ENCODE measurements around the gene SPOCK3.
A peak's percentile ranks its signal among the peaks of the same experiment; 100 is the strongest.
"Not testable (repeated sequence)": the region's sequence is repeated elsewhere in the genome, so short reads cannot be mapped to it uniquely, and the experiment has no call there.

Gene SPOCK3

GRCh38 chr4:167031534-167032156 is 202.6 kb downstream of the SPOCK3 start:
- no peak for DNase-seq

GRCh38 chr4:167028976-167029375 is 205.3 kb downstream of the SPOCK3 start:
- DNase-seq = no peak

- DNase-seq = peak; percentile 15
Measured at GRCh38 chr4:167025670-167026069, 208.6 kb downstream of the SPOCK3 start.

GRCh38 chr4:167023364-167023925 is 210.8 kb downstream of the SPOCK3 start:
- no peak for DNase-seq

- peak; percentile 16 for DNase-seq
Measured at GRCh38 chr4:167021545-167022155, 212.6 kb downstream of the SPOCK3 start.

GRCh38 chr4:167020410-167020809 is 213.9 kb downstream of the SPOCK3 start:
- peak; percentile 14 for DNase-seq

GRCh38 chr4:167014944-167015343 is 219.3 kb downstream of the SPOCK3 start:
- no peak for DNase-seq

- no peak for DNase-seq
Measured at GRCh38 chr4:167003326-167003725, 231.0 kb downstream of the SPOCK3 start.

- no peak for DNase-seq
Measured at GRCh38 chr4:167000141-167000852, 234.0 kb downstream of the SPOCK3 start.

GRCh38 chr4:166996216-166996615 is 238.1 kb downstream of the SPOCK3 start:
- DNase-seq = no peak

- no peak for DNase-seq
Measured at GRCh38 chr4:166994686-166995085, 239.6 kb downstream of the SPOCK3 start.

- no peak for DNase-seq
Measured at GRCh38 chr4:166991006-166991561, 243.2 kb downstream of the SPOCK3 start.

- DNase-seq = no peak
Measured at GRCh38 chr4:166989886-166990285, 244.4 kb downstream of the SPOCK3 start.

GRCh38 chr4:166987026-166987425 is 247.3 kb downstream of the SPOCK3 start:
- DNase-seq = no peak

- no peak for DNase-seq
Measured at GRCh38 chr4:166981847-166982246, 252.4 kb downstream of the SPOCK3 start.

- DNase-seq = no peak
Measured at GRCh38 chr4:166980419-166980818, 253.9 kb downstream of the SPOCK3 start.

- DNase-seq = no peak
Measured at GRCh38 chr4:166977596-166977995, 256.7 kb downstream of the SPOCK3 start.

GRCh38 chr4:166972071-166972470 is 262.2 kb downstream of the SPOCK3 start:
- DNase-seq = no peak

- DNase-seq = not testable (repeated sequence)
Measured at GRCh38 chr4:166968219-166968618, 266.1 kb downstream of the SPOCK3 start.

- DNase-seq = no peak
Measured at GRCh38 chr4:166965562-166965961, 268.7 kb downstream of the SPOCK3 start.

GRCh38 chr4:166957451-166957850 is 276.8 kb downstream of the SPOCK3 start:
- no peak for DNase-seq

GRCh38 chr4:166956484-166956883 is 277.8 kb downstream of the SPOCK3 start:
- no peak for DNase-seq

GRCh38 chr4:166941629-166942028 is 292.7 kb downstream of the SPOCK3 start:
- DNase-seq = no peak

- DNase-seq = no peak
Measured at GRCh38 chr4:166930464-166930863, 303.8 kb downstream of the SPOCK3 start.
